LNCaP clone FGC (cell line): ENCODE results near the gene FOXP1.

ENCODE experiments used
- DNase-seq: peaks from one replicate; pipeline ENCODE4 v3.0.0-alpha.2; 2011; ENCODE audit warnings: low read depth
- H3K4me3 ChIP-seq: 2 replicates; pipeline ENCODE4 v1.5.1; 2011; ENCODE audit warnings: mild to moderate bottlenecking, low read depth, low read length, control low read depth
- TF ChIP-seq, protein P1 (sequence below): IDR thresholded peaks from 2 replicates; pipeline ENCODE4 v1.5.1; 2012; ENCODE audit warnings: mild to moderate bottlenecking; ENCODE audit not compliant: control insufficient read depth, insufficient read depth; ENCODE audit errors: extremely low read depth

The FOXP1 gene

GRCh38 chr3:71591101-71591500 lies 7.6 kb upstream of the FOXP1 start:
- DNase-seq = no peak

DNA sequence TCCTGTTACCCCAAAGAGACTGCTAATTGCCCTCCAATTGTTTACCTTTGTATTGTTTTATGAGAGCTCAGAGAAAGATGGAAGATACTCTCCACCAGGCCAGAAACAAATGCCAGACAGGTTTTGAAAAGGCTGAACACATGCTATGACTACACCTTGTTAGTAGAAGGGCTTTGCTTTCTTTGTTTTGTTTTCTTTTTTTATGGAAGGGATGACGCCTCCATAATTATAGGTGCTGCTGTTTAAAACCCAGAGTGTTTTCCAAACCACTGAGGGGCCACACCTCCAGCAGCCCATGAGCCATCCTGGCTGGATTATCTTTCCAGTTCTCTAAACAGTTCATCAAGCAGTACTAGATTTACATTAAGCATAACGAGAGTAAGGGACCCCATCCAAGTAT lies 5.6 kb upstream of the FOXP1 start:
- TF ChIP-seq, protein P1, sequence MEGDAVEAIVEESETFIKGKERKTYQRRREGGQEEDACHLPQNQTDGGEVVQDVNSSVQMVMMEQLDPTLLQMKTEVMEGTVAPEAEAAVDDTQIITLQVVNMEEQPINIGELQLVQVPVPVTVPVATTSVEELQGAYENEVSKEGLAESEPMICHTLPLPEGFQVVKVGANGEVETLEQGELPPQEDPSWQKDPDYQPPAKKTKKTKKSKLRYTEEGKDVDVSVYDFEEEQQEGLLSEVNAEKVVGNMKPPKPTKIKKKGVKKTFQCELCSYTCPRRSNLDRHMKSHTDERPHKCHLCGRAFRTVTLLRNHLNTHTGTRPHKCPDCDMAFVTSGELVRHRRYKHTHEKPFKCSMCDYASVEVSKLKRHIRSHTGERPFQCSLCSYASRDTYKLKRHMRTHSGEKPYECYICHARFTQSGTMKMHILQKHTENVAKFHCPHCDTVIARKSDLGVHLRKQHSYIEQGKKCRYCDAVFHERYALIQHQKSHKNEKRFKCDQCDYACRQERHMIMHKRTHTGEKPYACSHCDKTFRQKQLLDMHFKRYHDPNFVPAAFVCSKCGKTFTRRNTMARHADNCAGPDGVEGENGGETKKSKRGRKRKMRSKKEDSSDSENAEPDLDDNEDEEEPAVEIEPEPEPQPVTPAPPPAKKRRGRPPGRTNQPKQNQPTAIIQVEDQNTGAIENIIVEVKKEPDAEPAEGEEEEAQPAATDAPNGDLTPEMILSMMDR = no peak
- DNase-seq = no peak

More at GRCh38 chr3:71591101-71591500, 7.6 kb upstream of the FOXP1 start:
- H3K4me3 ChIP-seq = no peak overlapping the region
- TF ChIP-seq, protein P1 = no peak

GRCh38 chr3:71587958-71588357 lies 4.4 kb upstream of the FOXP1 start:
- H3K4me3 ChIP-seq = no peak overlapping the region
- no peak for DNase-seq
- TF ChIP-seq, protein P1 = no peak

More for the DNA sequence above, 5.6 kb upstream of the FOXP1 start:
- no peak overlapping the region for H3K4me3 ChIP-seq

DNA sequence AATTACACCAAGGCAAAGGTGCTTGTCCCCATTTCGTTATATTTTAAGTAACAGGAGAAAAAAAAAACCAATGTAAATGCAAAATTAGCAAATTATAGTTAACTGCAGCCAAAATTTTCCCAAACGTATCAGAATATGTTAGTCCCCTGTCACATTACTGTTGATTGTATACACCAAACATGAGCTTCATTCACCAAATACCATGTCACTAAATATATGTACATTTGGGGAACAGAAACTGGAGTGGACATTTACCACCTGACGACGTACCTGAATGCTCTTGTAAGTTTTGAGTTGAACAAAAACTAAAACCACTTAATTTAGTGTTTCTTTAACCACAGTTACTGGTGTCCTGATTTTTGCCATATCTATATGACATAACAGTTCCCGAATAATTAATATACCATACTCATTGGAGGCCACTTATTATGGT lies 3.3 kb upstream of the FOXP1 start:
- TF ChIP-seq, protein P1 = no peak
- H3K4me3 ChIP-seq = no peak overlapping the region
- DNase-seq = no peak

DNA sequence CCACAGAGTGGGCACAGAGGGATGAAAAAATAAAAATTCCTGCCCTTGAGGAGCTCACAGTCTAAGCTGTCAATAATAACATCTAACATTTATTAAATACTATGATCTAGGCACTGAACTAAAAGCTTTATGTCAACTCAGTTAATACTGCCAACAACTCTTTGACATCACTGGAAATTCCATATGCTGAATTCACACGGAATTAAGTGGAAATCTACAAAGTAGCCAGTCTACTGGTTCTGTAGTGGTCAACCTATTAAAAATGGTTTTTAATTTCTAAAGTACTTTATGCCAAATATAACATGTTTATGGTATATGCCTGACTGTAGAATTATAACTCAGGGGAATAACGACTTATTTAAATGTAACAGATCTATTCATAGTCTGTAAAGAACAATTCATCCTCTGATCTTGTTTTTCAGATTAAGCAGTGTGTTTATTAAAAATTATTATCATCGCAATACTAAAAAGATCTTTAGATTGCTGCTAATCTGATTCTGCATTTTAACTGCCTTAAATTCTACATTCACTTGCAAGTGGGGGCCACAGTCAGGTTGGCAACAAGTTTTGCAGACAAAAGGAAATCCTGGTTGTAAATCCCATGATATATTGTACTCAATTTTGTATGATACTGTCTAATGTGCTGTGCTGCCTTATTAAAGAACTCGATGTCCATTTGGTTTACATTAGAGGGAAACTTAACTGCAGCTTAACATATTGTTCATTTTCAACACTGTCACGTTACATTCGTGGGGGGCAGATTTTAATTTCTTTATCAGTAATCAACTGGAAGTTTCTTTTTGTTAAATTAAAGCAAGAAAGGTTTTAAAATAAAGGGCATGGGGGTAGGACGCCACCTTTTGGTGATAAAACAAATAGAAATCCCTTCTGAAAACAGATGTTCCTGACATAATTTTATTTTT lies 2.6 kb upstream of the FOXP1 start:
- no peak for DNase-seq
- no peak overlapping the region for H3K4me3 ChIP-seq
- TF ChIP-seq, protein P1 = peak; percentile 46

GRCh38 chr3:71585131-71585530 lies 1.6 kb upstream of the FOXP1 start:
- H3K4me3 ChIP-seq = no peak overlapping the region
- DNase-seq = no peak

More at GRCh38 chr3:71585131-71585530, 1.6 kb upstream of the FOXP1 start:
- TF ChIP-seq, protein P1 = no peak
